HG02588 (cell line): ENCODE measurements around the gene CACNA1G.

Experiments
- ATAC-seq: cut with Tn5 transposase; IDR thresholded peaks from one replicate; pipeline ENCODE4 v1.9.1; 2021; ENCODE audit warnings: mild to moderate bottlenecking, moderate library complexity; ENCODE audit not compliant: unreplicated experiment

CACNA1G gene

DNA sequence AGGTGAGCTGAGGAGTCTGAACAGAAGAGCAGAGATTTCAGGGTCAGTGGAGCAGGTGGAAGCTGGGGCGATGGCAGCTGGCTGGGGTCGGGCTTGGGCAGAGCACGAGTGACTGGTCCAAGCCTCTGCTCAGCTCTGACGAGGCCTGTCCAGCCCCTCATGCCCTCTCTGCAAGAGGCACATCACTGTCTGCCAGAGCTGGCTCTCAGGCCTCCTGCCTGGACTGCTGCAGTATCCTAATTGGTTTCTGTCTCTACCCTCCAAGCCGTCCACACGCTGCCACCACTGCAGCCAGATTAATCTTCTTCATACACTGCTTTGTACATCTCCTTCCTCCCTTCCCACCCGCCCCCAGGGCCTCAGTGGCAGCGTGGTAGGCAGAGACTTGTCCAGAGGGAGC is 25.4 kb downstream of the CACNA1G start:
- ATAC-seq = no peak

DNA sequence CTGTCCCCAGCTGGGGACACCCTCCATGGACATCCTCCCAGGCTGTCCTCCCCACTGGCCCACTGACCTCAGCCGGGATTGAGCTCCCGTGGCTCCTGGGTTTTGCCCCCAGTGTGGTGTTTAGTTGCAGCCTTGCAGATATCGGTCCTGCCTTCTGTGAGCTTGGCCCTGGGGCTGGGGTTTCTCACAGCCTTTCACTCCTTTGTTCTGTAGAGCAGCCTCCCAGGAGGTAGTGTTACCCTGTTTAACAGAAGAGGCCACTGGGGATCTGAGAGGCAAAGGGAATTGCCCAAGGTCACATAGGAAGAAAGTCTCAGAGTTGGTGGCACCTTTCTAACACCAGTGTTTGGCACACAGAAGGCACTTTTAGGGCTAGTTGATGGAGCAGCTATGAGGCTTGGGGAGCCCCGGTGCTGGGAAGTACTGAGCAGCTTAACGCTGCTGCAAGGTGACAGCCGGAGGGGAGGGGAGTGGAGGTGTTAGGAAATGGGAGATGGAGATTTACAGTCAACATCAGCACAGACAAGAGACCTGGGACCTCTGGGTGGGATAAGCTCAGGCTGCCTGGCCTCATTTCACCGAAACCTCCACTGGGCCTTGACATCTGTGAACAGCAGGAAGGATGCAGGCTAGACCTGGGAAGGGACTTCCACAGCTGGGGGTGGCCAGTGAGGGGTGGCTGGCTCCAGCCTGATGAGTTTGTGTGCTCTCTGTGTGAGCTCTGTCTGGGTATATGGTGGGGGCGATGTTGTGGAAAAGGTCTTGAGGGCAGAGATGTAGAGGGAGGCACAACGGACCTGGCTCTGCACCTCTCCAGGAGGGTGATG is 26.1 kb downstream of the CACNA1G start:
- ATAC-seq = no peak

GRCh38 chr17:50587571-50587970 is 27.1 kb downstream of the CACNA1G start:
- ATAC-seq = no peak

GRCh38 chr17:50588391-50589049 is 28.0 kb downstream of the CACNA1G start:
- no peak for ATAC-seq

DNA sequence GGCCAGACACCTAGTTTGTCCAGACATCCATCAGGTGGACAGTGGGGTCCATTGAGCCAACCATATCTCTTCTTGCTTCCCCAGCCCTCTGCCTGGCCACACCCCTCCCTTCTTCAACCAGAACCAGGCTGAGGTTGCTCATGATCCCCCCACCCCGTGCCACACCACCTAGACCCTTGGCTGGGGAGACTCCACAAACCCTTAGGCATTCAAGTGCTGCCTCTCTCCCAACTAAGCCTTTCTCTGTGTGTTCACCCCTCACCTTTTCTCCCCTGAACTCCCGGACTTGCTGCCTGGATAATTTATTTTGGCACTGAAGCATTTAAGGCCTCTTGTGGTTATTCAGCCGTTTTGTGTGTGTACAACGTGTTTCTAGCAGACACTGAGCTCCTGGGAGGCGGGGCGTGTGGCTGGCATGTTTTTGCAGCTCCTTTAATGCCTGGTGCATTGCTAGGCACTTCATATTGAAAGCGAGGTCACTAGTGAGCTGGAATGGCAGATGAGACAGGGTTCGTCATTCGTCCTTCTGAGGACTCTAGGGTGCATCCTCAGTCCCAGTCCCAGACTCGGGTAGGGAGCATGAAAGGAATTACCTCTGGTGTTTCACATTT is 28.7 kb downstream of the CACNA1G start:
- ATAC-seq = no peak

- no peak for ATAC-seq
Measured at GRCh38 chr17:50590946-50591737, 30.6 kb downstream of the CACNA1G start.

GRCh38 chr17:50593321-50593720 is 32.8 kb downstream of the CACNA1G start:
- ATAC-seq = no peak

- ATAC-seq = no peak
Measured at GRCh38 chr17:50594128-50594823, 33.8 kb downstream of the CACNA1G start.

GRCh38 chr17:50594892-50595291 is 34.4 kb downstream of the CACNA1G start:
- no peak for ATAC-seq

GRCh38 chr17:50596191-50597037 is 35.9 kb downstream of the CACNA1G start:
- ATAC-seq = no peak

GRCh38 chr17:50598487-50598886 is 38.0 kb downstream of the CACNA1G start:
- ATAC-seq = no peak

DNA sequence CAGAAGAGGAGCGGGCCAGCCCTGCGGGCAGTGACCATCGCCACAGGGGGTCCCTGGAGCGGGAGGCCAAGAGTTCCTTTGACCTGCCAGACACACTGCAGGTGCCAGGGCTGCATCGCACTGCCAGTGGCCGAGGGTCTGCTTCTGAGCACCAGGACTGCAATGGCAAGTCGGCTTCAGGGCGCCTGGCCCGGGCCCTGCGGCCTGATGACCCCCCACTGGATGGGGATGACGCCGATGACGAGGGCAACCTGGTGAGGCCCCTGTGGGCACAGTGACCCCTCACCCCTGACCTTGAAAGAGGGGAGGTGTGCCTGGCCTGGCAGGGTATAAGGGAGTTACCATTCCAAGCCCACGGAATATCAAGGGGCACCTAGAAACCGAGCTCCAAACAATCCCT is 39.1 kb downstream of the CACNA1G start:
- no peak for ATAC-seq

DNA sequence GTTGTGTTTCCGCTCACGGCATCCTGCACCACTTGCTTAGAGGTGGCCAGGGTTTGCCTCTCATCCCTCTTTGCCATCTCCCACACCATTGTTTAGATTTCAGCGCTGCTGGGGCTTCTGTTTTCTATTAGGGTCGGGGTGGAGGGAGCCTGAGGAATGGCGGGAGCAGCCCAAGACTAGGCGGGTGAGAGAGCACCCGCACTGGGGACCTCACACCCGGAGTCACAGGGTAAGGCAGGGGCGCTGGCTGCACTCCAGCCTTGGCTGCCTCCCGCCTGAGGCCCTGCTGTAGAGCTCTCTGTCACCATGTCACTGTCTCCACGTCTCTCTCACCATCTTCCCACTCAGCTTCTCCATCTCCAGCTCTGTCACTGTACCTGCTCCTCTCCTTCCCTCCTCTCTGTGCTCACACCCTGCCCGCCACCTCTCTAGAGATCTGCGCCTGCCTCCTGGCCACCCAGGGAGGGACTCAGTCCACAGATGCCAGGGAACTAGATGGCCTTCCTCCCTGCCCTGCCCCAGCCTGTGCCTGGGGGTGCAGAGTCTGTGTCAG is 41.4 kb downstream of the CACNA1G start:
- ATAC-seq = no peak

DNA sequence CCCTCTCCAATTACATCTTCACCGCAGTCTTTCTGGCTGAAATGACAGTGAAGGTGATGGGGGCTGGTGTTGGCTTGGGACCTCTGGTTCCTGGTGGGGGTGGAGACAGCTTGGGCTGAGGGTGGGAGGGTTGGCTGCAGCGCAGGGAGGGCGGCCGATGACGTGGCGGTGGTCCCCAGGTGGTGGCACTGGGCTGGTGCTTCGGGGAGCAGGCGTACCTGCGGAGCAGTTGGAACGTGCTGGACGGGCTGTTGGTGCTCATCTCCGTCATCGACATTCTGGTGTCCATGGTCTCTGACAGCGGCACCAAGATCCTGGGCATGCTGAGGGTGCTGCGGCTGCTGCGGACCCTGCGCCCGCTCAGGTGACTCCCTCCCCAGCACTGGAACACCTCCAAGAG is 42.3 kb downstream of the CACNA1G start:
- no peak for ATAC-seq

DNA sequence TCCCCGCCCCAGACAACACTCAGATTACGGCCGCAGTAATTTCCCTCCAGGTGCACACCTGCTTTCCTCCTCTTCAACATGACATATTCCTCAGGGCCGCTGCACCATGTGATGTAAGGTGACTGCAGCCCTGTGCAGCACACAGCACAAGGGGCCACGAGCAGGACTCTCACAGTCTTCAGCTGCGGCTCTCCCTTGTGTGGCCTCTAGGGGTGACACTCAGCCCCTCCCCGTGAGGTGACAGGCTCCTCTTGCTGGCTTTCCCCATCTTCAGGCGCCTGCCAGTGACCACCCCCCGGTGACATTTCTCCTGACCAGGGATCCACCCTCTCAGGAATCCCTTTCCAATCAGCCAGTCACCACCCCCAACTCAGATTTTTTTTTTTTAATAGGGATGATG is 42.8 kb downstream of the CACNA1G start:
- ATAC-seq = no peak

- no peak for ATAC-seq
Measured at GRCh38 chr17:50604513-50604912, 44.0 kb downstream of the CACNA1G start.

- no peak for ATAC-seq
Measured at GRCh38 chr17:50605429-50605828, 44.9 kb downstream of the CACNA1G start.

DNA sequence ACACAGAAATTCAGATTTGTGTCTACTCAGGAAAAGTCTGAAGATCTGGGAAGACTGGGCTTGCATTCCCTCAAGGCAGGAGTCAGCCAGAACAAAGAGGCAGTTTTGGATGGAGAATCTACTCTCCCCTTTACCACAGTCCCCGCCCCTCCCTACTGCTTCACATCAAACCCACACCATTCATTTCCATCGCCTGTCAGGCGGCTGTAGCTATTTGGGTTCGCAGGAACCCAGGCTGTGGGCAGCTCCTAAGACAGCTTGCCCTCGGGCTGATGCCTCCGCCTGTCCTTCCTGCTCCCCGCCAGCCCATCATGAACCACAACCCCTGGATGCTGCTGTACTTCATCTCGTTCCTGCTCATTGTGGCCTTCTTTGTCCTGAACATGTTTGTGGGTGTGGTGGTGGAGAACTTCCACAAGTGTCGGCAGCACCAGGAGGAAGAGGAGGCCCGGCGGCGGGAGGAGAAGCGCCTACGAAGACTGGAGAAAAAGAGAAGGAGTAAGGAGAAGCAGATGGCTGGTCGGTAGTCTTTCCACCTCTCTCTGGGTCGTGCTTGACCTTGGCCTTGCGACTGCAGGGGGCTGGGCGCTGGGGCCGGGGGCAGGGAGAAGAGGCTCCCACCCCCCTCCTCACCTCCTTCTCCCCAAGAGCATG is 47.1 kb downstream of the CACNA1G start:
- no peak for ATAC-seq
